ENCODE measurements around the gene GTPBP2. TPM values are rescaled to one million over a fixed set of nuclear protein-coding genes. Genes with fewer than 3 reads are reported as not detected.

GTPBP2 gene
- total RNA-seq, result 10 to 100 TPM; 24.2 to 31.9 TPM
- long read RNA-seq, partial matches to known transcripts, result 4 of 6 reads
- long read RNA-seq, other reads (novel, unspliced or antisense), result 1 of 6 reads

DNA sequence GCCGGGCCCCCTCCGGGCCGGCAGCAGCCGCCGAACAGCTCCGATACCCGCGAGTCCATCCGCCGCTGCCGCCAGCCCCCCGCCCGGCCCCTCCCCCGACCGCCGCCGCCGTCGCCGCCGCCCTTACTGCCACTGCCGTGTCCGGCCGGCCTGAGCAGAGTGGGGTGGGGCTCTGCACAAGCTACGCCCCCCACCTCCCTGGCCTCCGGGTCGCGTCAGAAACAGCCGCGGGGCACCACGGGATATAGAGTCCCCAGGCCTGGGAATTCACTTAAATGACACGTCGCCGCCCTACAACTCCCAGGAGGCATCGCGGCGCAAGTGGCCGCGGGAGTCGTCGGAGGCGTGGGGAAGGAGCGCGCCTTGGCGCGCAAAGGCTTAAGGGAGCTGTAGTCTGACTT, at the start of gene GTPBP2:
GTPBP2 (minus strand) TSS at position 161 of the 401 bp plus-strand sequence; CDS start at position 59, 102 bp downstream.
- ATAC-seq, result peak; percentile 95
- peak; percentile 99 for DNase-seq
- intact Hi-C loops (cut with DNase I), result no loop called here

GRCh38 chr6:43678341-43678740, 49.3 kb upstream of the GTPBP2 start:
- ATAC-seq (no peak), DNase-seq (no peak)
- intact Hi-C loops (cut with DNase I), result no loop called here

GRCh38 chr6:43677759-43678158, 48.7 kb upstream of the GTPBP2 start:
- intact Hi-C loops (cut with DNase I), result no loop called here
- no peak for DNase-seq
- ATAC-seq, result no peak

DNA sequence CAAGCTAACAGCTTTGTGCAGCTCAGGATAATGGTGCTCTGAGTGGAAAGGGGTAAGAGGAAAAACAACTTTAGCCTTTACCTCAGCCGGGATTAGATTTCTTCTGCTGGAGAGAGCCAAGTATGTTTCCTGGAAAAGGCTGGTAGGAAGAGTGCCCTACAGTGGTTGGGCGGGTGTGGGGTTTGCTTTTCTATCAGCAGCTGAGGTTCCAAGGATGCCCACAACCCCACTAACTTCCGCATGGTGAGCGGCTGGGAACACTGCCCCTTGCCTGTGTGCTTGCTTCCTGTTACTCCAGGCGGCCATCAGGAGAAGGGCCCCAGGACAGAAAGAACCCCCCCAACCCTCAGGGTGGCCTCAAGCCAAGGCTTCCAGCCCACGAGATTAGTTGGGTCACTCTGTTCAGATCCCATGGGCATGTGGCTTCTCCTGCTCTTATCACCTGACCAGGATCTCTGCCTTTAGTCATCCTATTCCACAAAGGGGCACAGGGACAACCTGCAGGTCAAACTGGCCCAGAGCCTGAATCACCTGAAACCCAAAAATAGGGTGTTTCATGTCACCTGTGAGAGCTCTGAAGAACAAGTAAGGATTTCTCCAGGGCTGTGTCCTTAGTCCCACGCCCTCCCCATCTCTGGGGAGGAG, 48.0 kb upstream of the GTPBP2 start:
- ATAC-seq (no peak), DNase-seq (no peak)
- intact Hi-C loops (cut with DNase I), result no loop called here

DNA sequence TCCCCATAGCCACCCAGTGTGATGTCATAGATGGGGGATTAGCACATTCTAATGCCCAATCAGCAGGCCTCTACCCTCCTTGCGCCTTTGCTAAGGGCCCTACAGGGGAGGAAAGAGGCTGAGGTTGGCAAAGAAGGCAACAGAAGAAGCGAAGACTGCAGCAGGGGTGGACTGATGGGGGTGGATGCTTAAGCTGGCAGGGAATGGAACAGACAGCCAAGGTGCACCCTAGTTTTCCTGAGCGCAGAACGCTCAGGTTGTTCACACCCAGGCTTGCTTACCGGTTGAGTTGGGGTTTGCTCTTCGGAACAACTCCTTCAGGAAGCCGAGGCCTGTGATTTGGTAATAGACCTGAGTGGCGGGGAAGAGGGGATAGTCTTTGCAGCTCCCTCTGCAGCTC, 45.9 kb upstream of the GTPBP2 start:
- no peak for ATAC-seq
- DNase-seq, result no peak
- intact Hi-C loops (cut with DNase I), result no loop called here

DNA sequence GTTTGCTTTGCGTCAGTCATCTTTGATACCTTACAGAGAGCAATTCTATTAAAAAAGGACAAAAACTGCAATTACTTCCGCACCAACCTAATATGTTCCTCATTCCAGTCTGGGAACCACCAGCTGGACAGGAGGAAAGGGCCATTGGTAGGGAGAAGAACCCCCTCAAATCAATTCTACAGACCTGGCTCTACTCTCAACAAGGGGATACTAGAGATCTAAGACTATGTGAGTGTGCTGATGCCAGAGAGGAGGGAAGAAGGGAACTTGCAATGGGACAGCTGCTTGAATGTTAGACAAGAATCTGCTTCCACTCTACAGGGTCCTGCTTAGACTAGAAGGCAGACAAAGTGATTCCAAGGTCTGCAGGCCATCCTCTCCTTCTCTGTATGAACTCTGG, 45.2 kb upstream of the GTPBP2 start:
- DNase-seq, result no peak

GRCh38 chr6:43673444-43674084, 44.5 kb upstream of the GTPBP2 start:
- ATAC-seq (no peak), DNase-seq (no peak)
- intact Hi-C loops (cut with DNase I), result no loop called here

More for the DNA sequence above, 45.2 kb upstream of the GTPBP2 start:
- intact Hi-C loops (cut with DNase I), result no loop called here
- ATAC-seq, result no peak

GRCh38 chr6:43671801-43672690, 43.0 kb upstream of the GTPBP2 start:
- ATAC-seq, result no peak
- no peak for DNase-seq
- intact Hi-C loops (cut with DNase I), result no loop called here

DNA sequence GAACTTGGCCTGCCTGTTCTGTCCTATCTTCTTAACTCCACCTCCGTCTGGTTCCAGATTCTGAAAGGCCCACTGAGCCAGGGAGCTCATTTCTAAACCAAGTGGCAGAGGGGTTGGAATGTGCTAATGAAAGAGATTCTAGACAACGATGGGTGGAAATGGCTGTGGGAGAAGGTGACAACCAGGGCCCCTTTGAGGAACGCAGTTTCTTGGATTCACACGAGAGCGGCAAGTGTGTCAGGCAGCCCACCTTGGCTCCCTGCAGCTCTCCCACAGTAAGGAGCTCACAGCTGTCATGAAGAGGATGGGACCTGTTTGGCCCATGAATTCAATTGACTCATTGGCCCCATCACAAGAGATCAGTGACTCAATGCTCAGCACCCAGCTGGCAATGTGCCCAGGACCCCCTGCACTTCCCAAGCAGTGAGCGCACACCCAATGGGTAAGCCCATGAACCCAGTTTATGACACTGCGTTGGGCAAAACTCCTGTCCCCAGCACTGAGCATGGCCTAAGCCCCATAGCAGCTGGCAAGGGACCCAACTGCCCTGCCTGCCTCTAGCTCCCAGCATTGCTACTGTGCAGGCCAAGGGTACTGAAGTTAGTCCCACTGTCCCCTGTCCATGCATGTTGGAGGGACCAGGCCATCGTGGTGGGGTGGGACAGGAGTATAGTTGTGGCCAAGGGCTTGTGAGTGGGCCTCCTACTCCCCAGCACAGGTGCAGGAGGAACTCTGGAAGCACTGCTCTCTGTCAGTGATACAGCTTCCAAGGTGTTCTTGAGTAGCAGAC, 42.1 kb upstream of the GTPBP2 start:
- DNase-seq, result no peak
- intact Hi-C loops (cut with DNase I), result no loop called here
- ATAC-seq, result no peak

DNA sequence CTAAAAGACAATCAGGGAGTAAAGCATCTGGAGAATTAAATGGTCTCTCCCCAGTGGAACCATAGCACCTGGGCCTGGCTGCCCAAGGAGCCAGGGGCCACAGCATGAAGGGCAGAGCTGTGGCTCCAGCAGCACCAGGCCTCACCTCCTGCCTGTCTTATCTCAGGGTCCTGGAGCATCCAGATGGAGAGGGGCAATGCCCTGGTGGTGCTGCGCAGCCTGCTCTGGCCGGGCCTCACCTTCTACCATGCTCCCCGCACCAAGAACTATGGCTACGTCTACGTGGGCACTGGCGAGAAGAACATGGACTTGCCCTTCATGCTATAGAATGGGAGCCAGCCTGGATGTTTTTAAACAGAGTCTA, 41.5 kb upstream of the GTPBP2 start:
- no peak for DNase-seq
- intact Hi-C loops (cut with DNase I), result no loop called here

GRCh38 chr6:43669922-43670622, 41.0 kb upstream of the GTPBP2 start:
- intact Hi-C loops (cut with DNase I), result loop anchor here (5.0 to 10.0 kb wide), 2 partner anchors 95 to 102 kb away; partner anchors contain the start of gene VEGFA (in 1 of the 2)
- DNase-seq, result no peak
- ATAC-seq, result peak in 1 of 2 donors; percentile 34

More for the DNA sequence above, 41.5 kb upstream of the GTPBP2 start:
- ATAC-seq, result no peak

- DNase-seq (peak; percentile 73), ATAC-seq (peak; percentile 70 to 79)
- intact Hi-C loops (cut with DNase I), result loop anchor here (5.0 to 10.0 kb wide), 2 partner anchors 96 to 103 kb away; partner anchors contain the start of gene VEGFA (in 1 of the 2)
These were observed 40.2 kb upstream of the GTPBP2 start for GRCh38 chr6:43669050-43669921.

- DNase-seq (peak; percentile 59), ATAC-seq (peak; percentile 38 to 60)
- intact Hi-C loops (cut with DNase I), result loop anchor here (5.0 to 10.0 kb wide), 2 partner anchors 96 to 104 kb away; partner anchors contain the start of gene VEGFA (in 1 of the 2)
These were observed 39.3 kb upstream of the GTPBP2 start for GRCh38 chr6:43668151-43669028.

- intact Hi-C loops (cut with DNase I), result loop anchor here (2.0 to 10.0 kb wide), 3 partner anchors 97 to 411 kb away; partner anchors contain the start of gene VEGFA (in 1 of the 2)
- peak; percentile 60 for ATAC-seq
- peak; percentile 70 for DNase-seq
These were observed 38.4 kb upstream of the GTPBP2 start for GRCh38 chr6:43667245-43668150.

All from left cardiac atrium (tissue), 4 donors.